GM18517 (cell line): ENCODE data around the gene PRMT5.
"Not testable (repeated sequence)": the region's sequence is repeated elsewhere in the genome, so short reads cannot be mapped to it uniquely, and the experiment has no call there.

ENCODE experiments used
- ATAC-seq: cut with Tn5 transposase; IDR thresholded peaks from one replicate; pipeline ENCODE4 v1.9.1; 2021; ENCODE audit warnings: mild to moderate bottlenecking, moderate library complexity; ENCODE audit not compliant: unreplicated experiment

PRMT5 gene

GRCh38 chr14:22935156-22935555 is 6.0 kb upstream of the PRMT5 start:
- no peak for ATAC-seq

- no peak for ATAC-seq
Measured at GRCh38 chr14:22932146-22932545, 3.0 kb upstream of the PRMT5 start.

- no peak for ATAC-seq
Measured at GRCh38 chr14:22929961-22930364, 787 bp upstream of the PRMT5 start.

- no peak for ATAC-seq
Measured at GRCh38 chr14:22928237-22929103, 706 bp downstream of the PRMT5 start.

- no peak for ATAC-seq
Measured at GRCh38 chr14:22926316-22926715, 2.9 kb downstream of the PRMT5 start.

- ATAC-seq: no peak
Measured at GRCh38 chr14:22925513-22925912, 3.7 kb downstream of the PRMT5 start.

- ATAC-seq: no peak
Measured at GRCh38 chr14:22923746-22924145, 5.4 kb downstream of the PRMT5 start.

GRCh38 chr14:22922294-22922693 is 6.9 kb downstream of the PRMT5 start:
- no peak for ATAC-seq

GRCh38 chr14:22920697-22921096 is 8.5 kb downstream of the PRMT5 start:
- ATAC-seq: no peak

GRCh38 chr14:22919601-22919921 is 9.6 kb downstream of the PRMT5 start:
- peak; percentile 14 for ATAC-seq

- peak; percentile 94 for ATAC-seq
Measured at GRCh38 chr14:22918804-22919600, 10.2 kb downstream of the PRMT5 start, which contains the start of gene RBM23. Gene RBM23, minus strand, starts transcription at chr14:22919149.

GRCh38 chr14:22915886-22916521 is 13.2 kb downstream of the PRMT5 start:
- no peak for ATAC-seq

GRCh38 chr14:22914836-22915235 is 14.3 kb downstream of the PRMT5 start:
- ATAC-seq: not testable (repeated sequence)

GRCh38 chr14:22910916-22911315 is 18.3 kb downstream of the PRMT5 start:
- no peak for ATAC-seq

GRCh38 chr14:22908601-22909000 is 20.6 kb downstream of the PRMT5 start:
- no peak for ATAC-seq

GRCh38 chr14:22907429-22907828 is 21.7 kb downstream of the PRMT5 start:
- ATAC-seq: no peak

- ATAC-seq: no peak
Measured at GRCh38 chr14:22906073-22906472, 23.1 kb downstream of the PRMT5 start.

- no peak for ATAC-seq
Measured at GRCh38 chr14:22905627-22906026, 23.5 kb downstream of the PRMT5 start.

GRCh38 chr14:22903742-22904087 is 25.5 kb downstream of the PRMT5 start:
- ATAC-seq: no peak

GRCh38 chr14:22901799-22902198 is 27.4 kb downstream of the PRMT5 start:
- no peak for ATAC-seq

GRCh38 chr14:22900081-22900799 is 28.9 kb downstream of the PRMT5 start:
- ATAC-seq: peak; percentile 55
